Activated naive CD4-positive, alpha-beta T cell treated with anti-CD3 and anti-CD28 coated beads, Interleukin-2, amount 50 U/mL, for 72 hours (primary cell): ENCODE data around the gene PTPRZ1. TPM values are rescaled to one million over a fixed set of nuclear protein-coding genes. Genes with fewer than 3 reads are reported as not detected.

Source experiments
- ATAC-seq, 2 donors: fragments of 150-1000 bp; cut with Tn5 transposase; 2 replicates each; pipeline ENCODE4 v1.10.0; 2021; ENCODE audit warnings: mild to moderate bottlenecking in 2 of 2, moderate library complexity in 2 of 2
- DNase-seq, 2 donors: peaks; one replicate each; pipeline ENCODE4 v3.0.0; 2021 to 2022; ENCODE audit warnings: low spot score in 2 of 2
- H3K27ac Mint-ChIP-seq, 2 donors: one replicate each; pipeline ENCODE4 v1.8.0; 2022; ENCODE audit warnings: mild to moderate bottlenecking in 2 of 2, mixed read lengths in 2 of 2
- H3K36me3 Mint-ChIP-seq, 2 donors: one replicate each; pipeline ENCODE4 v1.8.0; 2022; ENCODE audit warnings: mixed read lengths in 2 of 2
- H3K9me3 Mint-ChIP-seq, 2 donors: one replicate each; pipeline ENCODE4 v1.8.0; 2022; ENCODE audit warnings: mixed read lengths in 2 of 2
- total RNA-seq, 2 donors: library from RNA; stranded (reverse); gene quantifications; one replicate each; pipeline ENCODE4 v1.2.3, GENCODE V29; 2022

The PTPRZ1 gene
- total RNA-seq, 2 donors from 2014 or later, result not detected

DNA sequence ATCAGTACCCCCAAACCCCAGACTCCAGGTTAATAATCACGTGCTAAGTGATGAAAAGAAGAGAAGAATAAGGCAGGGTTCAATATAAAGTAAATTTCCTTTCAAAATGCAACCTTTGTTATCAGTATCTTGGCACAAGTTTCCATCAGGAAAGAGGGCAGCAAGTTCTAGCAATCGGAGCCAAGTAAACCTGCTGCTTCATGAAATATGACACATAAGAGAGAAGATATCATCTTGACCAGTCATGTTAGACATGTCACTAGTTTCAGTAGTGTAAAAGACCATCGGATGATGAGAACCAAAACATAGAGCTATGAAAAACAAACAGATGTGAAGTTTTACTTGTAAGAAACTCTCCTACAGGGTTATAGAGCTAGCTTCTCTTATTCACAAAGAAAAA, 227.1 kb downstream of the PTPRZ1 start:
- peaks cover 9 to 11% of the 10 kb centered on the region in 2 donors for H3K9me3 Mint-ChIP-seq
- DNase-seq (no peak), ATAC-seq (no peak)
- peaks cover 0 to 25% of the 10 kb centered on the region in 2 donors for H3K36me3 Mint-ChIP-seq
- H3K27ac Mint-ChIP-seq, result no peak overlapping the region

DNA sequence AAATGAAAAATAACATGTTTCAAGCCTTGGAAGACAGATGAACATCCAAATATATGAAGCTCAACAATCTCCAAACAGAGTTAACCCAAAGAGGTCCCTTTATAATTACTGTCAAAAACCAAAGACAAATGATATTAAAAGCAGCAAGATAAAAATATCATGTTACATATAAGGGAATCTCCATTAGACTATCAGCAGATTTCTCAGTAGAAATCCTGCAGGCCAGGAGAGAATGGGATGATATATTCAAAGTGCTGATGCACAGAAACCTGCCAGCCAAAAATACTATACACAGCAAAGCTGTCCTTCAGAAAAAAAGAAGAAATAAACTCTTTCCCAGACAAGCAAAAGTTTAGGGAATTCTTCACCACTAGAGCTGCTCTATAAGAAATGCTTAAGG, 230.1 kb downstream of the PTPRZ1 start:
- peaks cover 24 to 30% of the 10 kb centered on the region in 2 donors for H3K9me3 Mint-ChIP-seq
- ATAC-seq, result no peak
- H3K27ac Mint-ChIP-seq, result no peak overlapping the region
- peaks cover 0 to 46% of the 10 kb centered on the region in 2 donors for H3K36me3 Mint-ChIP-seq
- DNase-seq, result no peak
